Measurements from ENCODE around the gene CLCA2.

DNA sequence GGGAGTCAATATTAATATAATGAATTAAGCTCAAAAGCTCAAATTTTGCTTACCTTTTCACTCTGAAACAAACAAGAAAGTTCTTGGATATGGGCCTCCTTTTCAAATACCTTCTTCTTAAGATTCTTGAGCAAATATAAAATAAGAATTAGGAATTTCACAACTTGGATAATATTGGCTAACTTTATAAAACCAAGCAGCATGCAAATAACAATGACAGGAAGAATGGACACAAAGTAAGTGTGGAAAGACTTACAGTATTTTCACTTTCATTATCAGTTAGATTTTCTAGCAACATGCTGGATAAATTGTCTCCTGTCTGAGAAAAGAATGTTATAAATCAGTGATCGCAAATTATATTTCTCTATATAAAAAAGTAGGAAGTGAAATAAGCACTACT is 41.1 kb upstream of the CLCA2 start:
- TF ChIP-seq, protein P1, sequence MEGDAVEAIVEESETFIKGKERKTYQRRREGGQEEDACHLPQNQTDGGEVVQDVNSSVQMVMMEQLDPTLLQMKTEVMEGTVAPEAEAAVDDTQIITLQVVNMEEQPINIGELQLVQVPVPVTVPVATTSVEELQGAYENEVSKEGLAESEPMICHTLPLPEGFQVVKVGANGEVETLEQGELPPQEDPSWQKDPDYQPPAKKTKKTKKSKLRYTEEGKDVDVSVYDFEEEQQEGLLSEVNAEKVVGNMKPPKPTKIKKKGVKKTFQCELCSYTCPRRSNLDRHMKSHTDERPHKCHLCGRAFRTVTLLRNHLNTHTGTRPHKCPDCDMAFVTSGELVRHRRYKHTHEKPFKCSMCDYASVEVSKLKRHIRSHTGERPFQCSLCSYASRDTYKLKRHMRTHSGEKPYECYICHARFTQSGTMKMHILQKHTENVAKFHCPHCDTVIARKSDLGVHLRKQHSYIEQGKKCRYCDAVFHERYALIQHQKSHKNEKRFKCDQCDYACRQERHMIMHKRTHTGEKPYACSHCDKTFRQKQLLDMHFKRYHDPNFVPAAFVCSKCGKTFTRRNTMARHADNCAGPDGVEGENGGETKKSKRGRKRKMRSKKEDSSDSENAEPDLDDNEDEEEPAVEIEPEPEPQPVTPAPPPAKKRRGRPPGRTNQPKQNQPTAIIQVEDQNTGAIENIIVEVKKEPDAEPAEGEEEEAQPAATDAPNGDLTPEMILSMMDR (IDR thresholded peaks at IDR 0.05; ENCODE audit: low read depth, low read length, missing input control) = no peak
- TF ChIP-seq RAD21 (IDR thresholded peaks at IDR 0.05) (no peak), SP1 (IDR thresholded peaks at IDR 0.05) (no peak)

Data from liver (tissue), 3 donors.